ENCODE data around the gene ZKSCAN4. TPM values are rescaled to one million over a fixed set of nuclear protein-coding genes. Genes with fewer than 3 reads are reported as not detected.

The ZKSCAN4 gene
- total RNA-seq: 1 to 10 TPM; 4.4 to 5.9 (median 5.2) TPM

DNA sequence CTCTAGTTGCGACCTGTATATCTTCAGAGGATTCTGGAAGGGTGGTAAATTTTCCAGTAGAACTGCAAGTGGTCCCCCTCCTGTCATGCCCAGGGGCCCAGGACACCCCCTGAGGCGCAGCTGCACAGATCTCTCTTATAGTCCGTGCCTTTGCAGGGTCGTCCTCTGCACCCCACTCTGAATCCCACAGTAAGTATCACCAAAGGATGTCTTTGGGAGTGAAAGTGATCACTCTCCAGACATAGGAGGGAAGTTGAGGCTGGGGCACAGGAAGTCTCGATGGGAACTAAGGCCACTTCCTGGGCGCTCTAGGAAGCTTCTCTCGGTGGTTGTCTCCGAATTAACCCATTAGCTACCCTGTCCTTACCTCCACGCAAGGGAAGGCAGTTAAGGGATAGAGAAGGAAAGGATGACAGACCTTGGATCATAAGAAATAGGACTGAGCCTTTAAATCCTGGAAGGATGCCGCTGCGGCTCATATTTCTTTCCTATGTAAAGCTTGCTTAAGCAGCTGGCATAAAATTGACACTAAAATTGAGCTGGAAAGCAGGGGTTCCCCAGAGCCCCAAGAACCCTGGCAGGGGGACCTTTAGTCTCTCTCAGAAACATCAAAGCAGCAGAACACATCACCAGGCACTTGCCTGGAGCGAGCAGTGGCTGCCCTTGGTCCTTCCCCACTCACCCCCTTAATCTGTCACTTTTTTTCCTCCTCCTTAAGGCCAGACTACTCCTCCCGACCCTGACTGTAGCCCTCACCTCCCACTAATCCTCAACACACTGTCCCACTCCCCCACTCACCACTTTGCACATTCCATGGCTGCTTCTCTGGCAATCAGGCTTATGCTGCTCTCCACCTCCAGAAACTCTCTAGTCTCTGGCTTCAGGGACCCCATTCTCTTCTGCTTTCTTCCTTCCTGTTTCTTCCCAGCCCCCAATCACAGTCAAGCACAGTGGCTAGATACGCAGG, at the start of gene ZKSCAN4:
Gene ZKSCAN4, minus strand, starts transcription at position 261 of the 967 bp plus-strand sequence. CDS start 289 bp downstream, outside the sequence.
- peak within 1 kb of the TSS; percentile 64 to 87 (median 86) for H3K4me3 ChIP-seq (replicated peaks in 1 of 3)
- intact Hi-C loops (cut with DNase I): no loop called here
- no peaks in the 10 kb centered on the region for H3K9me3 ChIP-seq
- DNase-seq: peak; percentile 60 to 70
- H3K27ac ChIP-seq: peak within 1 kb of the TSS in 1 of 3 donors; percentile 8
- H3K36me3 ChIP-seq: peaks cover 0 to 6% of the 10 kb centered on the region in 2 donors
- H3K27me3 ChIP-seq: no peaks in the 10 kb centered on the region
- peaks cover 6 to 15% of the 10 kb centered on the region in 2 donors for H3K4me1 ChIP-seq
- no peak for TF ChIP-seq CTCF (IDR thresholded peaks at IDR 0.05)
- TF ChIP-seq POLR2A (IDR thresholded peaks at IDR 0.05): no peak
- WGBS, 2 donors: 5 to 7% methylated on average over 14 of the region's 14 CpGs

DNA sequence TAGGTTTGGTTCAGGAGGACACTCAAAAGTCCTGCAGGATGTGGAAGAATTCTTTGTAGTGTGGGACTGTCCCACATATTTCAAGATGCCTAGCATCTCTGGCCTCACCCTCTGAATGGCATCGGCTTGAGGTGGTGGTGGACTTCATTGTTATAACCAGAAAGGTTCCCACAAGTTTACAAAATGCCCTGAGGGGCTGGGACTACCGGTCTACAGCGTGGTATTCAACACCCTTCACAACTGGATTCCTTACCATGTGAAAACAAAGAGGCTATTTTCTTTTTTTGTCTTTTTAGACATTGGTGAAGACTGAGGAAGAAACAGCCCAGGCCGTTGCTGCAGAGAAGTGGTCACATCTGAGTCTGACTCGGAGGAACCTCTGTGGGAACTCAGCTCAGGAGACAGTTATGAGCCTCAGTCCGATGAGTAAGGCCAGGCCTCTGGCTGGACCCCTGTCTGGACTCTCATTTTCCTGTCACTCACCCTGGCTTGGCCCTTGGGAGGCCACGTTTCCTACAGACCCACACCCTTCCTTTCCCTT, 44.5 kb upstream of the ZKSCAN4 start:
- intact Hi-C loops (cut with DNase I): no loop called here
- no peak overlapping the region for H3K27ac ChIP-seq
- WGBS, 2 donors: 85 to 94% methylated on average over 7 of the region's 7 CpGs
- no peak overlapping the region for H3K4me3 ChIP-seq (replicated peaks in 1 of 3)
- H3K27me3 ChIP-seq: no peaks in the 10 kb centered on the region
- no peaks in the 10 kb centered on the region for H3K4me1 ChIP-seq
- no peaks in the 10 kb centered on the region for H3K9me3 ChIP-seq
- TF ChIP-seq POLR2A (IDR thresholded peaks at IDR 0.05): no peak
- no peak for TF ChIP-seq CTCF (IDR thresholded peaks at IDR 0.05)
- no peak for DNase-seq
- no peaks in the 10 kb centered on the region for H3K36me3 ChIP-seq

GRCh38 chr6:28295326-28295725, 43.3 kb upstream of the ZKSCAN4 start:
- H3K36me3 ChIP-seq: no peaks in the 10 kb centered on the region
- intact Hi-C loops (cut with DNase I): no loop called here

DNA sequence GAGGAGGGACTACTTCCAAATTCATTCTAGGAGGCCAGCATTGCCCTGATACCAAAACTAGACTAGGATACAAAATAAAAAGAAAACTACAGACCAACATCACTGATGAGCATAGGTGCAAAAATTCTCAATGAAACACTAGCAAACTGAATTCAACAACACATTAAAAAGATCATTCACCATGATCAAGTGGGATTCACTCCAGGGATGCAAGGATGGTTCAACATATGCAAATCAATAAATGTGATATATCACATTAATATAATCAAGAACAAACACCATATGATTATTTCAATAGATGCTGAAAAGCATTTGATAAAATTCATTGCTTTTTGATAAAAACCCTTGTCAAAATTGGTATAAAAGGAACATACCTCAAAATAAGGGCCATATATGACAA, 39.5 kb upstream of the ZKSCAN4 start:
- Histone ChIP-seq H3K27me3 (no peaks in the 10 kb centered on the region), H3K27ac (no peak overlapping the region), H3K4me1 (no peaks in the 10 kb centered on the region), H3K9me3 (no peaks in the 10 kb centered on the region), H3K4me3 (replicated peaks in 1 of 3) (no peak overlapping the region), H3K36me3 (peaks cover 0 to 9% of the 10 kb centered on the region in 2 donors)
- intact Hi-C loops (cut with DNase I): no loop called here
- no peak for TF ChIP-seq CTCF (IDR thresholded peaks at IDR 0.05)
- DNase-seq: no peak

More at GRCh38 chr6:28295326-28295725, 43.3 kb upstream of the ZKSCAN4 start:
- TF ChIP-seq CTCF (IDR thresholded peaks at IDR 0.05): no peak
- H3K9me3 ChIP-seq: no peaks in the 10 kb centered on the region
- no peak overlapping the region for H3K4me3 ChIP-seq (replicated peaks in 1 of 3)
- no peak overlapping the region for H3K27ac ChIP-seq
- no peaks in the 10 kb centered on the region for H3K27me3 ChIP-seq
- 93 to 97% methylated on average over 5 of the region's 5 CpGs for WGBS, 2 donors
- H3K4me1 ChIP-seq: no peaks in the 10 kb centered on the region
- DNase-seq: no peak

DNA sequence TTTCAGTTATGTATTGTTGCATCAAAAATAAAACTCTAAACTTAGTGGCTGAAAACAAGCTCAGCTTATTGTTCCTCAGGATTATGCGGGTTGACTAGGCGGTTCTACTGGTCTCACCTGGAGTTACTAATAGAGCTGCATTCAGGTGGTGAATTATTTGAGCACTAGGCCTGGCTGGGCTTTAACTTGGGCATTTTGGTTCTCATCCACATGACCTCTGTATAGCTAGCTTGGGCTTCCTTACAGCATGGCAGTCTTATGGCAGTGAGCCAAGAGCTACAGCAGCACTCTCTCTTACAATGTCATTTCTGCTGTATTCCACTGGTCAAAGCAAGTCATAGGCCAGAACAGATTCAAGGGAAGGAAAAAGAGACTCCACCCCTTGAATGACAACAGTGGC, 30.9 kb upstream of the ZKSCAN4 start:
- 89 to 98% methylated on average over 2 of the region's 2 CpGs for WGBS, 2 donors
- H3K36me3 ChIP-seq: peaks cover 0 to 6% of the 10 kb centered on the region in 2 donors
- H3K4me3 ChIP-seq (replicated peaks in 1 of 3): no peak overlapping the region
- no peaks in the 10 kb centered on the region for H3K27me3 ChIP-seq
- peaks cover 0 to 5% of the 10 kb centered on the region in 2 donors for H3K4me1 ChIP-seq
- DNase-seq: no peak
- H3K9me3 ChIP-seq: no peaks in the 10 kb centered on the region
- intact Hi-C loops (cut with DNase I): no loop called here
- no peak overlapping the region for H3K27ac ChIP-seq
- TF ChIP-seq CTCF (IDR thresholded peaks at IDR 0.05) (no peak), POLR2A (IDR thresholded peaks at IDR 0.05) (no peak)

Measured in thyroid gland (tissue), 4 donors.